HepG2 (cell line): ENCODE measurements around the gene MFAP4. TPM values are rescaled to one million over a fixed set of nuclear protein-coding genes. Genes with fewer than 3 reads are reported as not detected.

Source experiments
- microRNA counts: library from miRNA; unstranded; fragments of <30 nt; microRNA quantifications from one replicate; lab custom pipeline; 2015
- microRNA-seq: library from miRNA; unstranded; fragments of <30 nt; microRNA quantifications from one replicate; pipeline ENCODE4, GENCODE V29; 2020
- polyA plus RNA-seq, 8 experiments: library from polyadenylated mRNA; depleted of rRNA in 3 of 8; stranded (reverse) in 7 of 8; unstranded in 1 of 8; fragments of >200 nt; fragmentation: Illumina TruSeq in 4 of 8; extraction: Trizol in 4 of 8; gene quantifications; 2 replicates each; pipeline versions ENCODE4 v1.2.1 to v1.2.3, GENCODE V29; 2011 to 2016; ENCODE audit warnings: low read depth in 4 of 8, missing spikeins in 1 of 8, mixed read lengths in 1 of 8; ENCODE audit not compliant: insufficient read depth in 1 of 8
- small RNA-seq, 3 experiments: library from RNA; depleted of rRNA; stranded (forward); fragments of <200 nt; gene quantifications; one replicate each; pipeline ENCODE3, GENCODE V24; 2012; ENCODE audit warnings: low read depth in 2 of 3, low replicate concordance in 1 of 3; ENCODE audit not compliant: insufficient read length in 3 of 3, insufficient read depth in 2 of 3
- total RNA-seq, 5 experiments: library from RNA; depleted of rRNA; stranded (reverse); fragments of >200 nt; fragmentation: Illumina TruSeq; extraction: Trizol; gene quantifications; 2 replicates each; pipeline ENCODE4 v1.2.3, GENCODE V29; 2016; ENCODE audit warnings: low read depth in 1 of 5

Gene MFAP4
- total and polyA plus RNA-seq, 2 of the 13 experiments (the other 11 are each of a cell fraction or from before 2014, with no cell fraction given): 0.08 TPM; not detected in 1

MicroRNA genes within 50 kb of the gene (microRNA counts, 767-probe panel; counts per million panel counts)
- 44,825 counts per million, percentile 60 among the panel's probes with 10 or more counts for microRNA hsa-miR-1180 (lab: Ali Mortazavi, UCI)

Small RNA genes within 50 kb of the gene (microRNA-seq; reads per million reads assigned to microRNA genes)
- gene MIR1180: 521 reads per million, percentile 84 among the genes with 10 or more reads in this experiment

Small RNA genes within 50 kb of the gene (small RNA-seq; reads per million reads assigned to genes)
- gene MIR1180 (0 to 2.9 (median 0.33) reads per million in 3 experiments), gene RF00537 (0 reads per million in 3 experiments)

Other genes with a start within 250 kb of the MFAP4 start
- gene EPN2, start 149.8 kb downstream of the MFAP4 start, total RNA-seq (2016; rRNA removed; fragmentation: Illumina TruSeq; extraction: Trizol): 7.8 and 9.3 TPM in 2 replicates
- 17.8 and 19.2 TPM in 2 replicates for gene EPN2, start 149.8 kb downstream of the MFAP4 start, polyA plus RNA-seq (2011; rRNA removed)
- gene B9D1, start 24.5 kb downstream of the MFAP4 start, total RNA-seq (2016; rRNA removed; fragmentation: Illumina TruSeq; extraction: Trizol): 26.2 and 27.7 TPM in 2 replicates
- gene B9D1, start 24.5 kb downstream of the MFAP4 start, polyA plus RNA-seq (2011; rRNA removed): 28.7 and 31.1 TPM in 2 replicates
- 2.9 and 3.7 TPM in 2 replicates for gene MAPK7, start 8.7 kb downstream of the MFAP4 start, total RNA-seq (2016; rRNA removed; fragmentation: Illumina TruSeq; extraction: Trizol)
- 5.9 and 6.4 TPM in 2 replicates for gene MAPK7, start 8.7 kb downstream of the MFAP4 start, polyA plus RNA-seq (2011; rRNA removed)
- gene RNF112, start 24.0 kb upstream of the MFAP4 start, total RNA-seq (2016; rRNA removed; fragmentation: Illumina TruSeq; extraction: Trizol): not detected in 2 replicates
- 0.01 and 0.05 TPM in 2 replicates for gene RNF112, start 24.0 kb upstream of the MFAP4 start, polyA plus RNA-seq (2011; rRNA removed)
- gene SLC47A1, start 146.7 kb upstream of the MFAP4 start, total RNA-seq (2016; rRNA removed; fragmentation: Illumina TruSeq; extraction: Trizol): 38.0 and 67.5 TPM in 2 replicates
- 42.1 and 54.0 TPM in 2 replicates for gene SLC47A1, start 146.7 kb upstream of the MFAP4 start, polyA plus RNA-seq (2011; rRNA removed)